ENCODE measurements around the gene KCNMA1.

DNA sequence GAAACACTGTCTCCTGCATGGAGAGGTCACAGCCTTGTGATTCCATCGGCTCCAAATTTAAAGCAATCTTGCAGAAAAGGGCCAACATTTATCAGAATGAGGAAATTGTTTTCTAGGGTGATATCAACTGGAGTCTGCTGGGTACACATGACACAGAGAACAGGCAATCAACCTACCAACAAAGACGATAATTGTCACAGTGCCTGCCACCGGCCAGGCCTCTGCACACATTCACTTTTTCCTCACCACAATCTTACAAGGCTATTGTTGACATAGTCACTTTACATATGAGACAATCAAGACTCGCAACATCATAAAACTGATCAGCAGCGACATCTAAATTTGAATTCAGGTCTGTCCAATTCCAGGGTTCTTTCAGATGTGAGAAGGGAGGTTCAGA lies 189.4 kb downstream of the KCNMA1 start:
- TF ChIP-seq, protein P1, sequence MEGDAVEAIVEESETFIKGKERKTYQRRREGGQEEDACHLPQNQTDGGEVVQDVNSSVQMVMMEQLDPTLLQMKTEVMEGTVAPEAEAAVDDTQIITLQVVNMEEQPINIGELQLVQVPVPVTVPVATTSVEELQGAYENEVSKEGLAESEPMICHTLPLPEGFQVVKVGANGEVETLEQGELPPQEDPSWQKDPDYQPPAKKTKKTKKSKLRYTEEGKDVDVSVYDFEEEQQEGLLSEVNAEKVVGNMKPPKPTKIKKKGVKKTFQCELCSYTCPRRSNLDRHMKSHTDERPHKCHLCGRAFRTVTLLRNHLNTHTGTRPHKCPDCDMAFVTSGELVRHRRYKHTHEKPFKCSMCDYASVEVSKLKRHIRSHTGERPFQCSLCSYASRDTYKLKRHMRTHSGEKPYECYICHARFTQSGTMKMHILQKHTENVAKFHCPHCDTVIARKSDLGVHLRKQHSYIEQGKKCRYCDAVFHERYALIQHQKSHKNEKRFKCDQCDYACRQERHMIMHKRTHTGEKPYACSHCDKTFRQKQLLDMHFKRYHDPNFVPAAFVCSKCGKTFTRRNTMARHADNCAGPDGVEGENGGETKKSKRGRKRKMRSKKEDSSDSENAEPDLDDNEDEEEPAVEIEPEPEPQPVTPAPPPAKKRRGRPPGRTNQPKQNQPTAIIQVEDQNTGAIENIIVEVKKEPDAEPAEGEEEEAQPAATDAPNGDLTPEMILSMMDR (IDR thresholded peaks at IDR 0.05): no peak
- TF ChIP-seq POLR2A (IDR thresholded peaks at IDR 0.05): no peak
- TF ChIP-seq EP300 (IDR thresholded peaks at IDR 0.05): no peak
- peak in 2 of 3 donors; percentile 36 to 39 for TF ChIP-seq POLR2AphosphoS5 (IDR thresholded peaks at IDR 0.05)
